GM23248 (cell line): Measurements from ENCODE around the gene GTPBP1. TPM values are rescaled to one million over a fixed set of nuclear protein-coding genes. Genes with fewer than 3 reads are reported as not detected.

ENCODE experiments used
- DNase-seq: peaks from one replicate; pipeline ENCODE4 v3.0.0-alpha.2; 2015
- H2AFZ ChIP-seq: fragments of 200-600 bp; sonication (generic); 2 replicates; pipeline ENCODE4 v1.6.1; 2016; ENCODE audit warnings: antibody characterized with exemption
- H3F3A ChIP-seq: fragments of 200-600 bp; sonication (generic); 2 replicates; pipeline ENCODE4 v1.6.1; 2016; ENCODE audit warnings: mild to moderate bottlenecking, antibody characterized with exemption, mixed run types; ENCODE audit not compliant: insufficient read depth
- H3K27ac ChIP-seq: fragments of 200-600 bp; sonication (generic); 2 replicates; pipeline ENCODE4 v1.5.1; 2016; ENCODE audit warnings: mild to moderate bottlenecking
- H3K27me3 ChIP-seq: fragments of 200-600 bp; sonication (generic); replicated peaks from 2 replicates; pipeline ENCODE4 v1.6.1; 2016; ENCODE audit warnings: mild to moderate bottlenecking; ENCODE audit not compliant: insufficient read depth
- H3K36me3 ChIP-seq: fragments of 200-600 bp; sonication (generic); 2 replicates; pipeline ENCODE4 v1.6.1; 2016; ENCODE audit warnings: low read depth, mild to moderate bottlenecking
- H3K4me1 ChIP-seq: fragments of 200-600 bp; sonication (generic); 2 replicates; pipeline ENCODE4 v1.6.1; 2016; ENCODE audit warnings: mild to moderate bottlenecking; ENCODE audit not compliant: insufficient read depth
- H3K4me2 ChIP-seq: fragments of 200-600 bp; sonication (generic); one replicate; pipeline ENCODE4 v1.6.1; 2016; ENCODE audit warnings: mild to moderate bottlenecking; ENCODE audit not compliant: unreplicated experiment
- H3K4me3 ChIP-seq: fragments of 200-600 bp; sonication (generic); 2 replicates; pipeline ENCODE4 v1.5.1; 2016; ENCODE audit warnings: mild to moderate bottlenecking
- H3K79me2 ChIP-seq: fragments of 200-600 bp; sonication (generic); 2 replicates; pipeline ENCODE4 v1.6.1; 2016; ENCODE audit warnings: mild to moderate bottlenecking; ENCODE audit not compliant: insufficient read depth
- H3K9ac ChIP-seq: fragments of 200-600 bp; sonication (generic); 2 replicates; pipeline ENCODE4 v1.6.1; 2016; ENCODE audit warnings: mild to moderate bottlenecking
- H3K9me2 ChIP-seq: fragments of 200-600 bp; sonication (generic); 2 replicates; pipeline ENCODE4 v1.6.1; 2016; ENCODE audit warnings: mixed run types, mild to moderate bottlenecking, moderate library complexity; ENCODE audit not compliant: insufficient read depth
- H3K9me3 ChIP-seq: fragments of 200-600 bp; sonication (generic); one replicate; pipeline ENCODE4 v1.6.1; 2017; ENCODE audit warnings: low read depth
- H4K20me1 ChIP-seq: fragments of 200-600 bp; sonication (generic); 2 replicates; pipeline ENCODE4 v1.6.0; 2016; ENCODE audit not compliant: insufficient read depth
- EZH2 ChIP-seq: fragments of 200-600 bp; sonication (generic); IDR thresholded peaks from 2 replicates; pipeline ENCODE4 v1.6.1; 2018; ENCODE audit warnings: antibody characterized with exemption, mild to moderate bottlenecking; ENCODE audit not compliant: insufficient read depth, poor library complexity, severe bottlenecking
- EZH2phosphoT487 ChIP-seq: fragments of 200-600 bp; sonication (generic); IDR thresholded peaks from 2 replicates; pipeline ENCODE4 v1.6.1; 2018; ENCODE audit warnings: antibody characterized with exemption, moderate library complexity, mild to moderate bottlenecking, low read depth; ENCODE audit not compliant: insufficient read depth
- WGBS, 2 experiments: methylation state at CpG; one replicate each; pipeline ENCODE4 v1.1.6; 2015 to 2017; ENCODE audit warnings: low lambda C conversion rate in 2 of 2, low coverage in 1 of 2; ENCODE audit errors: missing lambda C conversion rate in 2 of 2; 5-methylcytosine and 5-hydroxymethylcytosine counted together
- in situ Hi-C: fragments of 300-500 bp; cut with MboI; formaldehyde crosslinking; loops from 2 replicates; pipeline ENCODE4 v1.15.0; 2020
- polyA plus RNA-seq: library from polyadenylated mRNA; unstranded; fragments of >200 nt; fragmentation: Nextera tagmentation; extraction: Ambion mirVana; gene quantifications from 2 replicates; pipeline ENCODE4 v1.2.1, GENCODE V29; 2016
- total RNA-seq: library from RNA; depleted of rRNA; stranded (reverse); fragments of >200 nt; shearing (Covaris generic); gene quantifications from 2 replicates; pipeline ENCODE4 v1.2.3, GENCODE V29; 2014

The GTPBP1 gene
- total and polyA plus RNA-seq, 2 experiments from 2014 or later, result 10.0 to 26.9 TPM

DNA sequence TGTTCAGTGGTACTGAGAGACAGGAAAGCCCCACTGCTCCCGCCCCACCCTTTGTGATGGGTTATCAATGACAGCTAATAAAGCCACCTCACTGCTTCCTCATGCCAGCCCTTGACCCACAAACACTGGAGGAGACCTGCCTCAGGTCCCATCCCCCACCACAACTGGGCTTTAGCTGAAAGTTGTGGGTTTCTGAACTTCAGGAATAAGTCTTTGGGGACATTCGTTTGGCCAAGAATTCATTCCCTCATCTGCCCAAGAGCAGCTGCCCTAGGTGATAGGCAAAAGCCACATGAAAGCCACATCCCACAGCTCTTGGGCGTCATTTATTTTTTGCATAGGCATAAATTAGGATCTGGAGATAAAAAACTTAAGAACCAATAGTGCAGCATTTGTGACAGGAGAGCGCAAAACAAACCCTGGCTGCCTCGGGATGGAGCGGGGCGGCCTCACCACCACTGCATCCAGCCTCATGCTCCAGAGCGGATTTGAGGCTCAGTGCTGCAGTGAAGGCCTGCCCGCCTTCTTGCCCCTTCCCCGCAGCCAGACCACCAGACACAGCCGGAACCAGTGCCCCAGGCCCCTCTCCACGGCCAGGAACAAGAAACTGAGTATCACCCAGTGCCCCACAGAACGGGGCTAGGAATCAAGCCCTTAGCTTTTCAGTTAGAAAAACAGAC, 28.8 kb downstream of the GTPBP1 start:
- Histone ChIP-seq H3K27me3 (no peaks in the 10 kb centered on the region), H3K9me3 (no peaks in the 10 kb centered on the region), H2AFZ (no peak overlapping the region), H3K9ac (no peak overlapping the region), H3K4me3 (no peak overlapping the region), H3K4me2 (no peak overlapping the region), H3K36me3 (peaks cover 15% of the 10 kb centered on the region; the same call in 1 of the 2 replicates), H3K4me1 (peaks cover 4% of the 10 kb centered on the region), H3F3A (peaks cover 13% of the 10 kb centered on the region), H3K9me2 (no peaks in the 10 kb centered on the region), H3K27ac (no peak overlapping the region), H3K79me2 (no peaks in the 10 kb centered on the region), H4K20me1 (no peaks in the 10 kb centered on the region)
- TF ChIP-seq EZH2, result no peak
- TF ChIP-seq EZH2phosphoT487, result no peak
- no peak for DNase-seq
- in situ Hi-C loops, result no loop called here
- WGBS, 2 experiments, result 87 to 89% methylated on average over 13 of the region's 13 CpGs

DNA sequence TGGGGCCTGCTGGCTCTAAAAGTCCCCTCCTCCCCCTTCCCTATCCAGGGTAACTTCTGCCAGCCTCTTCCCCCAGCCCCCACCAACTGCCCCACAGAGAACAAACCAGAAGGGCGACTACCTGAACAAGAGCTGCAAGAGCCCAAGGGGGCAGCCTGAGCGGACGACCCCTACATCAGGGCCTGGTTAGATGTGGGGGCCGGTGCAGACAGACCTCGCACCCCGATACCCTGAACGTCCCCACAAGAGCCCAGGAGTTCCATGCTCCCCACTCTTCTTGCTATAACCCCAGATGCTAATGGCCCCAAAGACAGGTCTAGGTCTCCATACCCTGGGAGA, 29.4 kb downstream of the GTPBP1 start:
- H3K9ac ChIP-seq, result no peak overlapping the region
- H3K9me3 ChIP-seq, result no peaks in the 10 kb centered on the region
- peaks cover 15% of the 10 kb centered on the region; the same call in 1 of the 2 replicates for H3K36me3 ChIP-seq
- TF ChIP-seq EZH2phosphoT487, result no peak
- no peak for TF ChIP-seq EZH2
- H3F3A ChIP-seq, result peaks cover 13% of the 10 kb centered on the region
- H3K9me2 ChIP-seq, result no peaks in the 10 kb centered on the region
- no peaks in the 10 kb centered on the region for H3K27me3 ChIP-seq
- H2AFZ ChIP-seq, result no peak overlapping the region
- no peak overlapping the region for H3K27ac ChIP-seq
- no peaks in the 10 kb centered on the region for H3K79me2 ChIP-seq
- no peak overlapping the region for H3K4me3 ChIP-seq
- WGBS, 2 experiments, result 81 to 84% methylated on average over 6 to 7 of the region's 7 CpGs
- no peak for DNase-seq
- H4K20me1 ChIP-seq, result no peaks in the 10 kb centered on the region
- H3K4me1 ChIP-seq, result peaks cover 4% of the 10 kb centered on the region
- no peak overlapping the region for H3K4me2 ChIP-seq
- in situ Hi-C loops, result no loop called here

GRCh38 chr22:38735465-38736256, 29.9 kb downstream of the GTPBP1 start:
- Histone ChIP-seq H3K79me2 (no peaks in the 10 kb centered on the region), H3K9me3 (no peaks in the 10 kb centered on the region), H3K9ac (no peak overlapping the region), H3K4me1 (peaks cover 4% of the 10 kb centered on the region), H2AFZ (no peak overlapping the region), H3K4me3 (no peak overlapping the region), H3K36me3 (peaks cover 16% of the 10 kb centered on the region; the same call in 1 of the 2 replicates), H4K20me1 (no peaks in the 10 kb centered on the region), H3K4me2 (no peak overlapping the region), H3K27me3 (no peaks in the 10 kb centered on the region), H3K9me2 (no peaks in the 10 kb centered on the region), H3K27ac (no peak overlapping the region), H3F3A (peaks cover 13% of the 10 kb centered on the region)
- DNase-seq, result no peak
- WGBS, 2 experiments, result 84% methylated on average over 15 of the region's 15 CpGs
- in situ Hi-C loops, result no loop called here
- TF ChIP-seq EZH2 (no peak), EZH2phosphoT487 (no peak)

DNA sequence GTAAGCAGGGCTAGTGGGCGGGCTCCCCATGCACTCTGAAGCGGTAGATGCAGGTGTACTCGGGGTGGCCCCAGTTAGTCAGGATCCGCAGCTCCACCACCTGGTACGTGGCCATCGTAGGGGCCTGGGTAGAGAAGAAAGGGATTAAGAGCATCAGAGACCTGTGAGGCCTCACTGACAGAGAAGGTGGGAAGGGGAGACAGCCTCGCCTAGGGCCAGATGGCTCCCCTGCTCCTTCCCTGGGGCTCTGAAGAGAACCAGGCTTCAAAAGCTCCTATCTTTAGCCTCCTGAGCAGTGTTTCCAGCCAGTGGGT, 30.5 kb downstream of the GTPBP1 start:
- no peak overlapping the region for H3K4me2 ChIP-seq
- TF ChIP-seq EZH2, result no peak
- no peak for TF ChIP-seq EZH2phosphoT487
- no peaks in the 10 kb centered on the region for H3K9me2 ChIP-seq
- no peaks in the 10 kb centered on the region for H3K79me2 ChIP-seq
- WGBS, 2 experiments, result 87 to 90% methylated on average over 7 of the region's 7 CpGs
- no peaks in the 10 kb centered on the region for H3K9me3 ChIP-seq
- H3F3A ChIP-seq, result peaks cover 13% of the 10 kb centered on the region
- H3K36me3 ChIP-seq, result peaks cover 21% of the 10 kb centered on the region; the same call in 1 of the 2 replicates
- no peak overlapping the region for H3K4me3 ChIP-seq
- peaks cover 4% of the 10 kb centered on the region for H3K4me1 ChIP-seq
- H3K27ac ChIP-seq, result no peak overlapping the region
- in situ Hi-C loops, result no loop called here
- no peak for DNase-seq
- no peak overlapping the region for H2AFZ ChIP-seq
- H3K9ac ChIP-seq, result no peak overlapping the region
- no peaks in the 10 kb centered on the region for H3K27me3 ChIP-seq
- H4K20me1 ChIP-seq, result no peaks in the 10 kb centered on the region
